Liver (tissue), 9 donors: ENCODE results near the gene SPTBN1. TPM values are rescaled to one million over a fixed set of nuclear protein-coding genes. Genes with fewer than 3 reads are reported as not detected.

Experiments used
- DNase-seq: peaks from one replicate; pipeline ENCODE4 v3.0.0-alpha.2; 2017; ENCODE audit warnings: low spot score
- H3K27ac ChIP-seq, 2 donors: one replicate each; pipeline ENCODE4 v1.7.0; 2013; ENCODE audit warnings: inconsistent platforms in 2 of 2, low read length in 2 of 2, control low read depth in 1 of 2, low read depth in 1 of 2, mild to moderate bottlenecking in 1 of 2
- H3K27me3 ChIP-seq, 4 donors: one replicate each; pipeline versions ENCODE4 v1.6.1 to v1.7.0; 2013; ENCODE audit warnings: low read length in 3 of 4, inconsistent platforms in 1 of 4, mild to moderate bottlenecking in 1 of 4, moderate library complexity in 1 of 4; ENCODE audit not compliant: control insufficient read depth in 4 of 4, insufficient read depth in 4 of 4
- H3K36me3 ChIP-seq, 4 donors: one replicate each; pipeline versions ENCODE4 v1.6.1 to v1.7.0; 2013; ENCODE audit warnings: low read length in 3 of 4, mild to moderate bottlenecking in 3 of 4, low read depth in 1 of 4, moderate library complexity in 1 of 4; ENCODE audit not compliant: control insufficient read depth in 4 of 4, insufficient read depth in 3 of 4
- H3K4me1 ChIP-seq, 4 donors: one replicate each; pipeline versions ENCODE4 v1.6.1 to v1.7.0; 2013; ENCODE audit warnings: low read length in 3 of 4, mild to moderate bottlenecking in 3 of 4, moderate library complexity in 1 of 4; ENCODE audit not compliant: control insufficient read depth in 4 of 4, insufficient read depth in 4 of 4
- H3K4me3 ChIP-seq, 3 donors: one replicate each; pipeline versions ENCODE4 v1.6.1 to v1.7.0; 2013; ENCODE audit warnings: low read length in 3 of 3, control low read depth in 1 of 3, low read depth in 1 of 3, mild to moderate bottlenecking in 1 of 3
- H3K9ac ChIP-seq, 2 donors: one replicate each; pipeline ENCODE4 v1.7.0; 2013; ENCODE audit warnings: low read length in 2 of 2, mild to moderate bottlenecking in 2 of 2, moderate library complexity in 2 of 2, control low read depth in 1 of 2, low read depth in 1 of 2
- H3K9me3 ChIP-seq, 4 donors: one replicate each; pipeline versions ENCODE4 v1.6.1 to v1.7.0; 2013; ENCODE audit warnings: low read length in 3 of 4; ENCODE audit not compliant: control insufficient read depth in 4 of 4
- CTCF ChIP-seq: fragments of 150-350 bp; IDR thresholded peaks from 2 replicates; pipeline ENCODE4 v1.5.1; 2017; ENCODE audit warnings: improper control_type of control experiment, low read depth, low read length; ENCODE audit not compliant: missing input control
- EGR1 ChIP-seq, 2 donors: IDR thresholded peaks; 2 replicates each; pipeline ENCODE4 v1.6.1; 2016 to 2018; ENCODE audit warnings: antibody characterized with exemption in 2 of 2, low read depth in 2 of 2
- FOXA1 ChIP-seq: IDR thresholded peaks from 2 replicates; pipeline ENCODE4 v1.6.1; 2016; ENCODE audit warnings: antibody characterized with exemption
- FOXA2 ChIP-seq: IDR thresholded peaks from 2 replicates; pipeline ENCODE4 v1.6.1; 2016; ENCODE audit warnings: antibody characterized with exemption
- GABPA ChIP-seq, 2 donors: IDR thresholded peaks in 1 of 2; conservative IDR thresholded peaks in 1 of 2; 2 replicates each; pipeline ENCODE4 v1.6.1; 2016; ENCODE audit warnings: antibody characterized with exemption in 2 of 2, mild to moderate bottlenecking in 1 of 2, moderate library complexity in 1 of 2
- HNF4A ChIP-seq, 2 donors: conservative IDR thresholded peaks; 2 replicates each; pipeline ENCODE4 v1.6.1; 2016; ENCODE audit warnings: antibody characterized with exemption in 2 of 2, mild to moderate bottlenecking in 2 of 2
- HNF4G ChIP-seq: IDR thresholded peaks from 2 replicates; pipeline ENCODE4 v1.6.1; 2016; ENCODE audit warnings: antibody characterized with exemption
- JUND ChIP-seq, 2 donors: IDR thresholded peaks; 2 replicates each; pipeline ENCODE4 v1.6.1; 2016; ENCODE audit warnings: antibody characterized with exemption in 2 of 2
- NR2F2 ChIP-seq: IDR thresholded peaks from 2 replicates; pipeline ENCODE4 v1.6.1; 2016; ENCODE audit warnings: antibody characterized with exemption
- RAD21 ChIP-seq, 2 donors: IDR thresholded peaks; 2 replicates each; pipeline ENCODE4 v1.6.1; 2016; ENCODE audit warnings: antibody characterized with exemption in 2 of 2, mild to moderate bottlenecking in 2 of 2
- RXRA ChIP-seq, 2 donors: IDR thresholded peaks; 2 replicates each; pipeline ENCODE4 v1.6.1; 2017 to 2018; ENCODE audit warnings: antibody characterized with exemption in 2 of 2, mild to moderate bottlenecking in 1 of 2
- SP1 ChIP-seq: IDR thresholded peaks from 2 replicates; pipeline ENCODE4 v1.6.1; 2018; ENCODE audit warnings: antibody characterized with exemption, mild to moderate bottlenecking
- TAF1 ChIP-seq: conservative IDR thresholded peaks from 2 replicates; pipeline ENCODE4 v1.6.1; 2016; ENCODE audit warnings: antibody characterized with exemption, mild to moderate bottlenecking
- YY1 ChIP-seq: IDR thresholded peaks from 2 replicates; pipeline ENCODE4 v1.6.1; 2016; ENCODE audit warnings: antibody characterized with exemption, mild to moderate bottlenecking
- WGBS: extraction: QIAGEN DNeasy Blood & Tissue Kit; methylation state at CpG from one replicate; pipeline ENCODE4 v1.1.7; 2013; 5-methylcytosine and 5-hydroxymethylcytosine counted together
- polyA plus RNA-seq, 2 donors: library from polyadenylated mRNA; stranded (reverse) in 1 of 2; unstranded in 1 of 2; fragments of 200-250 nt in 1 of 2; fragments of >200 nt in 1 of 2; fragmentation: Nextera tagmentation in 1 of 2; extraction: Ambion mirVana in 1 of 2; gene quantifications; one replicate each; pipeline versions ENCODE4 v1.2.1 to v1.2.3, GENCODE V29; 2013 to 2015
- total RNA-seq, 2 donors: library from RNA; depleted of rRNA; stranded (reverse); fragments of >200 nt; gene quantifications; one replicate each; pipeline ENCODE4 v1.2.3, GENCODE V29; 2014
- TF ChIP-seq, protein P1 (sequence below): IDR thresholded peaks from 2 replicates; pipeline ENCODE4 v1.6.1; 2016; ENCODE audit warnings: antibody characterized with exemption
- TF ChIP-seq, protein P2 (sequence below): IDR thresholded peaks from 2 replicates; pipeline ENCODE4 v1.6.1; 2016; ENCODE audit warnings: antibody characterized with exemption
- TF ChIP-seq, protein P3 (sequence below): IDR thresholded peaks from 2 replicates; pipeline ENCODE4 v1.6.1; 2016; ENCODE audit warnings: antibody characterized with exemption
- TF ChIP-seq, protein P4 (sequence below): IDR thresholded peaks from 2 replicates; pipeline ENCODE4 v1.6.1; 2016; ENCODE audit warnings: antibody characterized with exemption, mild to moderate bottlenecking
- donor health status: healthy.
- donor health status: healthy.
- donor health status: healthy.
- donor health status: healthy.
- donor health status: healthy.

SPTBN1 gene
- total and polyA plus RNA-seq, 4 donors = 44.8 to 191 (median 75.9) TPM

- no peak for DNase-seq
- Histone ChIP-seq H3K9me3 (no peaks in the 10 kb centered on the region), H3K27me3 (no peaks in the 10 kb centered on the region), H3K27ac (peak overlapping the region; percentile 44 to 57), H3K4me1 (peaks cover 6 to 39% (median 27%) of the 10 kb centered on the region in 4 donors), H3K9ac (no peak overlapping the region), H3K4me3 (no peak overlapping the region), H3K36me3 (peaks cover 7 to 77% (median 61%) of the 10 kb centered on the region in 4 donors)
- TF ChIP-seq, protein P1, sequence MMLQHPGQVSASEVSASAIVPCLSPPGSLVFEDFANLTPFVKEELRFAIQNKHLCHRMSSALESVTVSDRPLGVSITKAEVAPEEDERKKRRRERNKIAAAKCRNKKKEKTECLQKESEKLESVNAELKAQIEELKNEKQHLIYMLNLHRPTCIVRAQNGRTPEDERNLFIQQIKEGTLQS = no peak
- TF ChIP-seq, protein P2, sequence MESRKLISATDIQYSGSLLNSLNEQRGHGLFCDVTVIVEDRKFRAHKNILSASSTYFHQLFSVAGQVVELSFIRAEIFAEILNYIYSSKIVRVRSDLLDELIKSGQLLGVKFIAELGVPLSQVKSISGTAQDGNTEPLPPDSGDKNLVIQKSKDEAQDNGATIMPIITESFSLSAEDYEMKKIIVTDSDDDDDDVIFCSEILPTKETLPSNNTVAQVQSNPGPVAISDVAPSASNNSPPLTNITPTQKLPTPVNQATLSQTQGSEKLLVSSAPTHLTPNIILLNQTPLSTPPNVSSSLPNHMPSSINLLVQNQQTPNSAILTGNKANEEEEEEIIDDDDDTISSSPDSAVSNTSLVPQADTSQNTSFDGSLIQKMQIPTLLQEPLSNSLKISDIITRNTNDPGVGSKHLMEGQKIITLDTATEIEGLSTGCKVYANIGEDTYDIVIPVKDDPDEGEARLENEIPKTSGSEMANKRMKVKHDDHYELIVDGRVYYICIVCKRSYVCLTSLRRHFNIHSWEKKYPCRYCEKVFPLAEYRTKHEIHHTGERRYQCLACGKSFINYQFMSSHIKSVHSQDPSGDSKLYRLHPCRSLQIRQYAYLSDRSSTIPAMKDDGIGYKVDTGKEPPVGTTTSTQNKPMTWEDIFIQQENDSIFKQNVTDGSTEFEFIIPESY = no peak
- TF ChIP-seq GABPA (IDR thresholded peaks at IDR 0.05 in 1 of 2, conservative IDR thresholded peaks at IDR 0.05 in 1 of 2) (no peak), TAF1 (no peak), RAD21 (IDR thresholded peaks at IDR 0.05) (no peak), SP1 (peak; percentile 39), JUND (IDR thresholded peaks at IDR 0.05) (no peak), FOXA1 (no peak), FOXA2 (no peak), RXRA (IDR thresholded peaks at IDR 0.05) (peak; percentile 66 to 70), HNF4G (no peak), EGR1 (IDR thresholded peaks at IDR 0.05; ENCODE audit: low read depth in 2 of 2) (no peak), CTCF (no peak), NR2F2 (peak; percentile 62), YY1 (peak; percentile 1), HNF4A (conservative IDR thresholded peaks at IDR 0.05) (peak in 1 of 2 donors; percentile 35)
- TF ChIP-seq, protein P3, sequence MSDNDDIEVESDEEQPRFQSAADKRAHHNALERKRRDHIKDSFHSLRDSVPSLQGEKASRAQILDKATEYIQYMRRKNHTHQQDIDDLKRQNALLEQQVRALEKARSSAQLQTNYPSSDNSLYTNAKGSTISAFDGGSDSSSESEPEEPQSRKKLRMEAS = no peak
- TF ChIP-seq, protein P4, sequence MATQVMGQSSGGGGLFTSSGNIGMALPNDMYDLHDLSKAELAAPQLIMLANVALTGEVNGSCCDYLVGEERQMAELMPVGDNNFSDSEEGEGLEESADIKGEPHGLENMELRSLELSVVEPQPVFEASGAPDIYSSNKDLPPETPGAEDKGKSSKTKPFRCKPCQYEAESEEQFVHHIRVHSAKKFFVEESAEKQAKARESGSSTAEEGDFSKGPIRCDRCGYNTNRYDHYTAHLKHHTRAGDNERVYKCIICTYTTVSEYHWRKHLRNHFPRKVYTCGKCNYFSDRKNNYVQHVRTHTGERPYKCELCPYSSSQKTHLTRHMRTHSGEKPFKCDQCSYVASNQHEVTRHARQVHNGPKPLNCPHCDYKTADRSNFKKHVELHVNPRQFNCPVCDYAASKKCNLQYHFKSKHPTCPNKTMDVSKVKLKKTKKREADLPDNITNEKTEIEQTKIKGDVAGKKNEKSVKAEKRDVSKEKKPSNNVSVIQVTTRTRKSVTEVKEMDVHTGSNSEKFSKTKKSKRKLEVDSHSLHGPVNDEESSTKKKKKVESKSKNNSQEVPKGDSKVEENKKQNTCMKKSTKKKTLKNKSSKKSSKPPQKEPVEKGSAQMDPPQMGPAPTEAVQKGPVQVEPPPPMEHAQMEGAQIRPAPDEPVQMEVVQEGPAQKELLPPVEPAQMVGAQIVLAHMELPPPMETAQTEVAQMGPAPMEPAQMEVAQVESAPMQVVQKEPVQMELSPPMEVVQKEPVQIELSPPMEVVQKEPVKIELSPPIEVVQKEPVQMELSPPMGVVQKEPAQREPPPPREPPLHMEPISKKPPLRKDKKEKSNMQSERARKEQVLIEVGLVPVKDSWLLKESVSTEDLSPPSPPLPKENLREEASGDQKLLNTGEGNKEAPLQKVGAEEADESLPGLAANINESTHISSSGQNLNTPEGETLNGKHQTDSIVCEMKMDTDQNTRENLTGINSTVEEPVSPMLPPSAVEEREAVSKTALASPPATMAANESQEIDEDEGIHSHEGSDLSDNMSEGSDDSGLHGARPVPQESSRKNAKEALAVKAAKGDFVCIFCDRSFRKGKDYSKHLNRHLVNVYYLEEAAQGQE = no peak
- WGBS = 63% methylated on average over 5 of the region's 5 CpGs
These were observed 162.8 kb downstream of the SPTBN1 start for GRCh38 chr2:54618646-54619565.
